Measurements from ENCODE around the gene CST4.
"Not testable (repeated sequence)": the region's sequence is repeated elsewhere in the genome, so short reads cannot be mapped to it uniquely, and the experiment has no call there.

GRCh38 chr20:23735391-23735790, 46.6 kb upstream of the CST4 start:
- TF ChIP-seq EZH2phosphoT487, EZH2 (IDR thresholded peaks at IDR 0.05): not testable (repeated sequence)
- TF ChIP-seq, protein P1, sequence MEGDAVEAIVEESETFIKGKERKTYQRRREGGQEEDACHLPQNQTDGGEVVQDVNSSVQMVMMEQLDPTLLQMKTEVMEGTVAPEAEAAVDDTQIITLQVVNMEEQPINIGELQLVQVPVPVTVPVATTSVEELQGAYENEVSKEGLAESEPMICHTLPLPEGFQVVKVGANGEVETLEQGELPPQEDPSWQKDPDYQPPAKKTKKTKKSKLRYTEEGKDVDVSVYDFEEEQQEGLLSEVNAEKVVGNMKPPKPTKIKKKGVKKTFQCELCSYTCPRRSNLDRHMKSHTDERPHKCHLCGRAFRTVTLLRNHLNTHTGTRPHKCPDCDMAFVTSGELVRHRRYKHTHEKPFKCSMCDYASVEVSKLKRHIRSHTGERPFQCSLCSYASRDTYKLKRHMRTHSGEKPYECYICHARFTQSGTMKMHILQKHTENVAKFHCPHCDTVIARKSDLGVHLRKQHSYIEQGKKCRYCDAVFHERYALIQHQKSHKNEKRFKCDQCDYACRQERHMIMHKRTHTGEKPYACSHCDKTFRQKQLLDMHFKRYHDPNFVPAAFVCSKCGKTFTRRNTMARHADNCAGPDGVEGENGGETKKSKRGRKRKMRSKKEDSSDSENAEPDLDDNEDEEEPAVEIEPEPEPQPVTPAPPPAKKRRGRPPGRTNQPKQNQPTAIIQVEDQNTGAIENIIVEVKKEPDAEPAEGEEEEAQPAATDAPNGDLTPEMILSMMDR (IDR thresholded peaks at IDR 0.05): not testable (repeated sequence)

Data from neural progenitor cell (in vitro differentiated cells).